HEK293 (cell line): ENCODE measurements around the gene MOGAT3.

Experiments
- CTCF ChIA-PET: fragments of 350-600 bp; formaldehyde crosslinking; extraction: SDS; loops from one replicate; lab custom pipeline; 2021; ENCODE audit warnings: antibody characterized with exemption; lab: Yijun Ruan, JAX
- POLR2A ChIA-PET: fragments of 300-600 bp; formaldehyde crosslinking; extraction: SDS; loops from one replicate; lab custom pipeline; 2020; ENCODE audit warnings: antibody characterized with exemption, inconsistent platforms; lab: Yijun Ruan, JAX
- H3K27ac ChIP-seq: fragments of 200-500 bp; sonication (Bioruptor generic); 2 replicates; pipeline ENCODE4 v1.5.1; 2014; ENCODE audit warnings: low read depth, low read length, control low read depth, inconsistent platforms; ENCODE audit errors: extremely low read depth
- H3K36me3 ChIP-seq, 2 experiments: fragments of 200-500 bp in 1 of 2; sonication (Bioruptor generic) in 1 of 2; 1 replicate in 1 of 2; 2 replicates in 1 of 2; pipeline ENCODE4 v1.5.1; 2014 to 2017; ENCODE audit warnings: inconsistent platforms in 2 of 2, low read length in 2 of 2; ENCODE audit not compliant: control insufficient read depth in 2 of 2, insufficient read depth in 1 of 2
- H3K4me1 ChIP-seq: fragments of 200-500 bp; sonication (Bioruptor generic); 2 replicates; pipeline ENCODE4 v1.5.1; 2014; ENCODE audit warnings: mild to moderate bottlenecking, low read length, inconsistent platforms; ENCODE audit not compliant: control insufficient read depth, insufficient read depth
- H3K4me3 ChIP-seq: 2 replicates; pipeline ENCODE4 v1.5.1; 2011; ENCODE audit warnings: low read depth, mild to moderate bottlenecking, control low read depth, low read length, moderate library complexity
- H3K9me3 ChIP-seq: fragments of 200-500 bp; sonication (Bioruptor generic); 2 replicates; pipeline ENCODE4 v1.5.1; 2014; ENCODE audit warnings: low read depth, low read length, inconsistent platforms; ENCODE audit not compliant: control insufficient read depth, insufficient read depth
- KLF8 ChIP-seq: fragments of 450-650 bp; formaldehyde crosslinking; IDR thresholded peaks from 2 replicates; pipeline ENCODE4 v1.5.1; 2016; ENCODE audit warnings: missing biosample characterization, missing genetic modification characterization
- PATZ1 ChIP-seq: fragments of 450-650 bp; formaldehyde crosslinking; IDR thresholded peaks from 2 replicates; pipeline ENCODE4 v1.5.1; 2016; ENCODE audit warnings: missing biosample characterization, missing genetic modification characterization
- ZBTB26 ChIP-seq: fragments of 450-650 bp; formaldehyde crosslinking; optimal IDR thresholded peaks from 2 replicates; pipeline ENCODE3; 2016; ENCODE audit warnings: missing biosample characterization, mild to moderate bottlenecking, missing genetic modification characterization
- ZBTB7A ChIP-seq: fragments of 450-650 bp; formaldehyde crosslinking; IDR thresholded peaks from 2 replicates; pipeline ENCODE4 v1.5.1; 2016; ENCODE audit warnings: low read depth, missing biosample characterization, missing genetic modification characterization
- ZNF121 ChIP-seq: fragments of 450-650 bp; formaldehyde crosslinking; IDR thresholded peaks from 2 replicates; pipeline ENCODE4 v1.5.1; 2016; ENCODE audit warnings: missing biosample characterization, missing genetic modification characterization
- ZNF132 ChIP-seq: fragments of 450-650 bp; formaldehyde crosslinking; IDR thresholded peaks from 2 replicates; pipeline ENCODE4 v1.5.1; 2017; ENCODE audit warnings: missing biosample characterization, missing genetic modification characterization, borderline replicate concordance
- ZNF133 ChIP-seq: fragments of 450-650 bp; formaldehyde crosslinking; IDR thresholded peaks from 2 replicates; pipeline ENCODE4 v1.5.1; 2016; ENCODE audit warnings: missing biosample characterization, missing genetic modification characterization
- ZNF488 ChIP-seq: fragments of 450-650 bp; formaldehyde crosslinking; IDR thresholded peaks from 2 replicates; pipeline ENCODE4 v1.5.1; 2016; ENCODE audit warnings: missing biosample characterization, missing genetic modification characterization
- ZNF600 ChIP-seq: fragments of 450-650 bp; formaldehyde crosslinking; IDR thresholded peaks from 2 replicates; pipeline ENCODE4 v1.5.1; 2016; ENCODE audit warnings: missing biosample characterization, missing genetic modification characterization
- ZNF629 ChIP-seq: fragments of 450-650 bp; formaldehyde crosslinking; IDR thresholded peaks from 2 replicates; pipeline ENCODE4 v1.5.1; 2017; ENCODE audit warnings: missing biosample characterization, missing genetic modification characterization
- ZNF76 ChIP-seq: fragments of 450-650 bp; formaldehyde crosslinking; IDR thresholded peaks from 2 replicates; pipeline ENCODE4; 2016; ENCODE audit warnings: low read depth, missing biosample characterization, missing genetic modification characterization, borderline replicate concordance
- TF ChIP-seq, protein P1 (sequence below): fragments of 450-650 bp; formaldehyde crosslinking; IDR thresholded peaks from 2 replicates; pipeline ENCODE4 v1.5.1; 2016; ENCODE audit warnings: missing biosample characterization, missing genetic modification characterization
- TF ChIP-seq, protein P2 (sequence below): fragments of 450-650 bp; formaldehyde crosslinking; conservative IDR thresholded peaks from 2 replicates; pipeline ENCODE4 v1.5.1; 2016; ENCODE audit warnings: low read depth, missing biosample characterization, missing genetic modification characterization
- TF ChIP-seq, protein P3 (sequence below): fragments of 450-650 bp; formaldehyde crosslinking; IDR thresholded peaks from 2 replicates; pipeline ENCODE4 v1.5.1; 2016; ENCODE audit warnings: missing biosample characterization, missing genetic modification characterization
- TF ChIP-seq, protein P4 (sequence below): fragments of 450-650 bp; formaldehyde crosslinking; IDR thresholded peaks from 2 replicates; pipeline ENCODE4 v1.5.1; 2017; ENCODE audit warnings: missing biosample characterization, missing genetic modification characterization

Gene MOGAT3

DNA sequence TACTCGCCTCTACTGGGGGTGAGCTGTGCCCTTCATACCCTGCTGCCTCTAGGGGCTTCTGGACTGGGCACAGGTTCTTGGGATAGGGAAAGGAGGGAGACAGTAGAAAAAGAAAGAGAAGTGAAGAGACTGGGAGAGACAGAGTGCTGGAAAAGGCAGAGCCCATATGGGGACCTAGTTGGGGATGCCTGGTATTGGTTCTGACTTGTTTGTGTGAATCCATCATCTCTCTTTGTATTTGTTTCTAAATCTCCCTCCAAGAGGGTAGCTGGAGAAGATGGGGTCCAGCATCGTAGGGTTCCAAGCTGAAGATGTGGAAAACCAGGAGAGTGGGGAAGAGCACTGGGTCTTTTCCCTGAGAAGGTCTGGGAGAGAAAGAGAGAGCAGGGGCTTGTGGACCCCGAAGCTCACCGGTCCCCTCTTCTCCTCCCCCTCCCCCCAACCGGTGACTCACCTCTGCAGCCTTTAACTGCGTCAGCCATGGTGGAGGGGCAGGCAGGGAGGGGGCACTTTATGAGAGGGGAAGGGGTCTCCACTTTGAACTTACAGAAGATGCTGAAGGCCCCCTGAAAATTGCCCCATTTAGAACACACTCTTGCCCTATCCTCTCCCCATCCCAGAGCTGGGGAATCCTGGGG, 32.3 kb downstream of the MOGAT3 start (continued):
- TF ChIP-seq, protein P1, sequence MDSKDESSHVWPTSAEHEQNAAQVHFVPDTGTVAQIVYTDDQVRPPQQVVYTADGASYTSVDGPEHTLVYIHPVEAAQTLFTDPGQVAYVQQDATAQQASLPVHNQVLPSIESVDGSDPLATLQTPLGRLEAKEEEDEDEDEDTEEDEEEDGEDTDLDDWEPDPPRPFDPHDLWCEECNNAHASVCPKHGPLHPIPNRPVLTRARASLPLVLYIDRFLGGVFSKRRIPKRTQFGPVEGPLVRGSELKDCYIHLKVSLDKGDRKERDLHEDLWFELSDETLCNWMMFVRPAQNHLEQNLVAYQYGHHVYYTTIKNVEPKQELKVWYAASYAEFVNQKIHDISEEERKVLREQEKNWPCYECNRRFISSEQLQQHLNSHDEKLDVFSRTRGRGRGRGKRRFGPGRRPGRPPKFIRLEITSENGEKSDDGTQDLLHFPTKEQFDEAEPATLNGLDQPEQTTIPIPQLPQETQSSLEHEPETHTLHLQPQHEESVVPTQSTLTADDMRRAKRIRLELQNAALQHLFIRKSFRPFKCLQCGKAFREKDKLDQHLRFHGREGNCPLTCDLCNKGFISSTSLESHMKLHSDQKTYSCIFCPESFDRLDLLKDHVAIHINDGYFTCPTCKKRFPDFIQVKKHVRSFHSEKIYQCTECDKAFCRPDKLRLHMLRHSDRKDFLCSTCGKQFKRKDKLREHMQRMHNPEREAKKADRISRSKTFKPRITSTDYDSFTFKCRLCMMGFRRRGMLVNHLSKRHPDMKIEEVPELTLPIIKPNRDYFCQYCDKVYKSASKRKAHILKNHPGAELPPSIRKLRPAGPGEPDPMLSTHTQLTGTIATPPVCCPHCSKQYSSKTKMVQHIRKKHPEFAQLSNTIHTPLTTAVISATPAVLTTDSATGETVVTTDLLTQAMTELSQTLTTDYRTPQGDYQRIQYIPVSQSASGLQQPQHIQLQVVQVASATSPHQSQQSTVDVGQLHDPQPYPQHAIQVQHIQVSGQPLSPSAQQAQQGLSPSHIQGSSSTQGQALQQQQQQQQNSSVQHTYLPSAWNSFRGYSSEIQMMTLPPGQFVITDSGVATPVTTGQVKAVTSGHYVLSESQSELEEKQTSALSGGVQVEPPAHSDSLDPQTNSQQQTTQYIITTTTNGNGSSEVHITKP (tag by site-specific recombination), result peak; percentile 40; the same call in 1 of the 2 replicates

GRCh38 chr7:101167645-101168411, 33.0 kb downstream of the MOGAT3 start:
- Histone ChIP-seq H3K4me3 (no peak overlapping the region), H3K27ac (no peak overlapping the region), H3K9me3 (no peaks in the 10 kb centered on the region), H3K36me3 (no peaks in the 10 kb centered on the region), H3K4me1 (peaks cover 21% of the 10 kb centered on the region)
- CTCF ChIA-PET, result interaction anchor here (0.7 to 1.4 kb wide), 4 partner anchors 23 to 348 kb away, joined by 4 to 10 read pairs (median 6); no protein-coding TSS in a partner anchor
- POLR2A ChIA-PET, result interaction anchor here (0.6 kb wide), 2 partner anchors 15 to 137 kb away, joined by 3 to 7 read pairs; no protein-coding TSS in a partner anchor
- TF ChIP-seq, protein P2, sequence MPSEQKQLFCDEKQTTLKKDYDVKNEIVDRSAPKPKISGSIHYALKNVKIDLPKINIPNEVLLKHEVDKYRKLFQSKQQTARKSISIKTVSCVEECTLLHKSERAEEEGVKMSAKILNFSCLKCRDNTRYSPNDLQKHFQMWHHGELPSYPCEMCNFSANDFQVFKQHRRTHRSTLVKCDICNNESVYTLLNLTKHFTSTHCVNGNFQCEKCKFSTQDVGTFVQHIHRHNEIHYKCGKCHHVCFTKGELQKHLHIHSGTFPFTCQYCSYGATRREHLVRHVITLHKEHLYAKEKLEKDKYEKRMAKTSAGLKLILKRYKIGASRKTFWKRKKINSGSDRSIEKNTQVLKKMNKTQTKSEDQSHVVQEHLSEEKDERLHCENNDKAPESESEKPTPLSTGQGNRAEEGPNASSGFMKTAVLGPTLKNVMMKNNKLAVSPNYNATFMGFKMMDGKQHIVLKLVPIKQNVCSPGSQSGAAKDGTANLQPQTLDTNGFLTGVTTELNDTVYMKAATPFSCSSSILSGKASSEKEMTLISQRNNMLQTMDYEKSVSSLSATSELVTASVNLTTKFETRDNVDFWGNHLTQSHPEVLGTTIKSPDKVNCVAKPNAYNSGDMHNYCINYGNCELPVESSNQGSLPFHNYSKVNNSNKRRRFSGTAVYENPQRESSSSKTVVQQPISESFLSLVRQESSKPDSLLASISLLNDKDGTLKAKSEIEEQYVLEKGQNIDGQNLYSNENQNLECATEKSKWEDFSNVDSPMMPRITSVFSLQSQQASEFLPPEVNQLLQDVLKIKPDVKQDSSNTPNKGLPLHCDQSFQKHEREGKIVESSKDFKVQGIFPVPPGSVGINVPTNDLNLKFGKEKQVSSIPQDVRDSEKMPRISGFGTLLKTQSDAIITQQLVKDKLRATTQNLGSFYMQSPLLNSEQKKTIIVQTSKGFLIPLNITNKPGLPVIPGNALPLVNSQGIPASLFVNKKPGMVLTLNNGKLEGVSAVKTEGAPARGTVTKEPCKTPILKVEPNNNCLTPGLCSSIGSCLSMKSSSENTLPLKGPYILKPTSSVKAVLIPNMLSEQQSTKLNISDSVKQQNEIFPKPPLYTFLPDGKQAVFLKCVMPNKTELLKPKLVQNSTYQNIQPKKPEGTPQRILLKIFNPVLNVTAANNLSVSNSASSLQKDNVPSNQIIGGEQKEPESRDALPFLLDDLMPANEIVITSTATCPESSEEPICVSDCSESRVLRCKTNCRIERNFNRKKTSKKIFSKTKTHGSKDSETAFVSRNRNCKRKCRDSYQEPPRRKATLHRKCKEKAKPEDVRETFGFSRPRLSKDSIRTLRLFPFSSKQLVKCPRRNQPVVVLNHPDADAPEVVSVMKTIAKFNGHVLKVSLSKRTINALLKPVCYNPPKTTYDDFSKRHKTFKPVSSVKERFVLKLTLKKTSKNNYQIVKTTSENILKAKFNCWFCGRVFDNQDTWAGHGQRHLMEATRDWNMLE (tag by site-specific recombination), result no peak
- TF ChIP-seq ZNF629 (tag by site-specific recombination), result peak; percentile 14; the same call in 1 of the 2 replicates
- TF ChIP-seq KLF8 (tag by site-specific recombination), result no peak
- peak; percentile 78; the same call in 1 of the 2 replicates for TF ChIP-seq PATZ1
- TF ChIP-seq, protein P3, sequence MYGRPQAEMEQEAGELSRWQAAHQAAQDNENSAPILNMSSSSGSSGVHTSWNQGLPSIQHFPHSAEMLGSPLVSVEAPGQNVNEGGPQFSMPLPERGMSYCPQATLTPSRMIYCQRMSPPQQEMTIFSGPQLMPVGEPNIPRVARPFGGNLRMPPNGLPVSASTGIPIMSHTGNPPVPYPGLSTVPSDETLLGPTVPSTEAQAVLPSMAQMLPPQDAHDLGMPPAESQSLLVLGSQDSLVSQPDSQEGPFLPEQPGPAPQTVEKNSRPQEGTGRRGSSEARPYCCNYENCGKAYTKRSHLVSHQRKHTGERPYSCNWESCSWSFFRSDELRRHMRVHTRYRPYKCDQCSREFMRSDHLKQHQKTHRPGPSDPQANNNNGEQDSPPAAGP (tag by site-specific recombination), result peak; percentile 2; the same call in 1 of the 2 replicates
- no peak for TF ChIP-seq ZNF133 (tag by site-specific recombination)
- TF ChIP-seq ZNF488 (tag by site-specific recombination), result no peak
- TF ChIP-seq ZBTB26 (tag by site-specific recombination), result peak; percentile 4
- no peak for TF ChIP-seq ZNF132 (tag by site-specific recombination)
- TF ChIP-seq ZNF121 (tag by site-specific recombination), result no peak
- TF ChIP-seq, protein P4, sequence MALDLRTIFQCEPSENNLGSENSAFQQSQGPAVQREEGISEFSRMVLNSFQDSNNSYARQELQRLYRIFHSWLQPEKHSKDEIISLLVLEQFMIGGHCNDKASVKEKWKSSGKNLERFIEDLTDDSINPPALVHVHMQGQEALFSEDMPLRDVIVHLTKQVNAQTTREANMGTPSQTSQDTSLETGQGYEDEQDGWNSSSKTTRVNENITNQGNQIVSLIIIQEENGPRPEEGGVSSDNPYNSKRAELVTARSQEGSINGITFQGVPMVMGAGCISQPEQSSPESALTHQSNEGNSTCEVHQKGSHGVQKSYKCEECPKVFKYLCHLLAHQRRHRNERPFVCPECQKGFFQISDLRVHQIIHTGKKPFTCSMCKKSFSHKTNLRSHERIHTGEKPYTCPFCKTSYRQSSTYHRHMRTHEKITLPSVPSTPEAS (tag by site-specific recombination), result peak; percentile 65
- 0 out of 2 replicates have a peak, but pooled peaks have one; percentile 39 for TF ChIP-seq ZBTB7A (tag by site-specific recombination)
- peak; percentile 66; the same call in 1 of the 2 replicates for TF ChIP-seq ZNF600 (tag by site-specific recombination)
- TF ChIP-seq ZNF76 (tag by site-specific recombination), result no peak
